DND-41 (cell line): ENCODE results near the gene NFE2.

Experiments used
- EZH2 ChIP-seq: IDR thresholded peaks from 3 replicates; pipeline ENCODE4 v1.6.1; 2012; ENCODE audit warnings: borderline replicate concordance, low read depth, mild to moderate bottlenecking, moderate library complexity, low read length, inconsistent platforms; ENCODE audit not compliant: severe bottlenecking
- TF ChIP-seq, protein P1 (sequence below): IDR thresholded peaks from 2 replicates; pipeline ENCODE4 v1.5.1; 2012; ENCODE audit warnings: borderline replicate concordance, low read length, moderate library complexity, mild to moderate bottlenecking; ENCODE audit not compliant: poor library complexity, severe bottlenecking; ENCODE audit errors: extremely low read depth

DNA sequence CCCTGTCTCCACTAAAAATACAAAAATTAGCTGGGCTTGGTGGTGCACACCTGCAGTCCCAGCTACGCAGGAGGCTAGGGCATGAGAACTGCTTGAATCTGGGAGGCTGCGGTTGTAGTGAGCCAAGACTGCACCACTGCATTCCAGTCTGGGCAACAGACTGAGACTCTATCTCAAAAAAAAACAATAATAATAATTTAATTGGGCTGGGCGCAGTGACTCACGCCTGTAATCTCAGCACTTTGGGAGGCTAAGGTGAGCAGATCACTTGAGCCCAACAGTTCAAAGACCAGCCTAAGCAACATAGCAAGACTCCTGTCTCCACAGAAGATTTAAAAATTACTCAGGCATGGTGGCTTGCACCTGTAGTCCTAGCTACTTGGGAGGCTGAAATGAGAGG, 47.6 kb downstream of the NFE2 start:
- TF ChIP-seq, protein P1, sequence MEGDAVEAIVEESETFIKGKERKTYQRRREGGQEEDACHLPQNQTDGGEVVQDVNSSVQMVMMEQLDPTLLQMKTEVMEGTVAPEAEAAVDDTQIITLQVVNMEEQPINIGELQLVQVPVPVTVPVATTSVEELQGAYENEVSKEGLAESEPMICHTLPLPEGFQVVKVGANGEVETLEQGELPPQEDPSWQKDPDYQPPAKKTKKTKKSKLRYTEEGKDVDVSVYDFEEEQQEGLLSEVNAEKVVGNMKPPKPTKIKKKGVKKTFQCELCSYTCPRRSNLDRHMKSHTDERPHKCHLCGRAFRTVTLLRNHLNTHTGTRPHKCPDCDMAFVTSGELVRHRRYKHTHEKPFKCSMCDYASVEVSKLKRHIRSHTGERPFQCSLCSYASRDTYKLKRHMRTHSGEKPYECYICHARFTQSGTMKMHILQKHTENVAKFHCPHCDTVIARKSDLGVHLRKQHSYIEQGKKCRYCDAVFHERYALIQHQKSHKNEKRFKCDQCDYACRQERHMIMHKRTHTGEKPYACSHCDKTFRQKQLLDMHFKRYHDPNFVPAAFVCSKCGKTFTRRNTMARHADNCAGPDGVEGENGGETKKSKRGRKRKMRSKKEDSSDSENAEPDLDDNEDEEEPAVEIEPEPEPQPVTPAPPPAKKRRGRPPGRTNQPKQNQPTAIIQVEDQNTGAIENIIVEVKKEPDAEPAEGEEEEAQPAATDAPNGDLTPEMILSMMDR: no peak
- TF ChIP-seq EZH2: no peak
